ENCODE results near the gene RBMS3. TPM values are rescaled to one million over a fixed set of nuclear protein-coding genes. Genes with fewer than 3 reads are reported as not detected.
"Not testable (repeated sequence)": the region's sequence is repeated elsewhere in the genome, so short reads cannot be mapped to it uniquely, and the experiment has no call there.

The RBMS3 gene
- total RNA-seq, 3 donors from 2014 or later = 48.4 to 117 (median 103) TPM

DNA sequence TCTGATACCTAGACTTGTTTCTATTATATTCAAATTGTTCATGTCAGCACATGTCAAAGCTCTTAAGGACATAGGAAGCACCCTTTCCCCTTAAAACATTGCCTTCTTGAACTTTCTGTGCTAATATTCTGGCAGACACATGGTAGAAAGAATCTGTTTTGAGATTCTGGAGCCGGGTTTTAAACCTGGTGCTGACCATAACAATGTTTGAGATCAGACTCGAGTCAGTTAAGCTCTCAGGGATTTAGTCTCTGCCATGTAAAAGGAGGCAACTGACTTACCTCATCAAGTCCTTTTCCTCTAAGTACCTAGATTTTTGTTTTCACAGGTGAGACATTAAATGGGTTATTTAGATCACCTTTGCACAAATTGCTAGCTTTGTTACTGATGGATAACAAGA is 38.9 kb downstream of the RBMS3 start:
- Histone ChIP-seq H3K4me1 (no peaks in the 10 kb centered on the region), H3K4me3 (peak overlapping the region in 1 of 3 donors; percentile 43), H3K27ac (peak overlapping the region; percentile 28 to 54), H3K9me3 (no peaks in the 10 kb centered on the region), H3K36me3 (no peaks in the 10 kb centered on the region), H3K27me3 (no peaks in the 10 kb centered on the region)
- TF ChIP-seq POLR2A (IDR thresholded peaks at IDR 0.05) = no peak
- no peak for TF ChIP-seq CTCF (IDR thresholded peaks at IDR 0.05)
- intact Hi-C loops (cut with DNase I; ENCODE audit: low total_unique reads) = no loop called here
- DNase-seq (ENCODE audit: low spot score in 2 of 2) = no peak

DNA sequence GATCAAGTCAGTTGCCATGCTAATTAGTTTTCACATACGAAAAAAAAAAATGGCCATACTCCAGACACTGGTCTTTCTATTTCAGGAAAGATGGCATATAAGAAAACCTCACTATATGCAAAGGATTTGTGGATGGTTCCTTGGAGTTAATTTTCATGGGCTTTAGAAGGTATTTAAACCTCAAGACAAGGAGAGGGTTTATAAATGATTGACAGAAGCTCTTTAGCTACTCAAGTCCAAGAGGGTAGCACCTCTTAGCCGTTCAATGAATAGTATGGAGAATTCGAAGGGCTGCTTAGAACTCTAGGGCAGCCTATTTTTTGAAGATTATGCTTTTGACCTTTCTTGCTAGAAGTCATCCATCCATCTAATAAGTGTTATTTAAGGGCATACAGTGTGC is 41.7 kb downstream of the RBMS3 start:
- Histone ChIP-seq H3K36me3 (no peaks in the 10 kb centered on the region), H3K9me3 (no peaks in the 10 kb centered on the region), H3K4me3 (no peak overlapping the region), H3K27me3 (no peaks in the 10 kb centered on the region), H3K27ac (no peak overlapping the region), H3K4me1 (no peaks in the 10 kb centered on the region)
- intact Hi-C loops (cut with DNase I; ENCODE audit: low total_unique reads) = no loop called here
- no peak for TF ChIP-seq POLR2A (IDR thresholded peaks at IDR 0.05)
- TF ChIP-seq CTCF (IDR thresholded peaks at IDR 0.05) = no peak
- no peak for TF ChIP-seq POLR2AphosphoS5 (IDR thresholded peaks at IDR 0.05)
- DNase-seq (ENCODE audit: low spot score in 2 of 2) = no peak

DNA sequence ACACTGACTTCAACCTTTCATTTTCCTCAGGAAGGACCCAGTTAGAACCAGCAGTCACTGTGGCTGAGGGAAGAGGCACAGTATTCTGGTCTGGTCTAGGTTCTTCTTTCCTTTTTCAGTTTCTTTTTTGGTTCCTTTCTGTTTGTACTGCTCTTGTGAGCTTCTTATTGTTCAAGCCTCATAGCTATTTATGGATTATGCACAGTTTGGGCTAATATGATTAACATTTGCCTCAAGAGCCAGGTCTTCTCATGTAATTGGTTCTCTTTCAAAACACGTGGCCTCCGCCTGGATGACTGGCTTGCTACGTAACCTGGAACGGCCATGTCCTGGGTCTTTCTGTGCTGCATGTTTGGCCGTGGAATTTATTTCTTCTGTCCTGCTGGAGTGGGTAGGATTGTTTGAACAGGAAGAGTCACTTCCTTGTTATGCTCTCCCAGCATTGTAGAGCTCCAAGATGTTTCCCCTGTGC is 43.3 kb downstream of the RBMS3 start:
- peak overlapping the region; percentile 7 to 45 (median 24) for H3K4me3 ChIP-seq
- intact Hi-C loops (cut with DNase I; ENCODE audit: low total_unique reads) = no loop called here
- peak overlapping the region; percentile 35 to 74 for H3K27ac ChIP-seq
- no peaks in the 10 kb centered on the region for H3K27me3 ChIP-seq
- TF ChIP-seq POLR2AphosphoS5 (IDR thresholded peaks at IDR 0.05) (peak in 1 of 3 donors; percentile 23), CTCF (IDR thresholded peaks at IDR 0.05) (no peak)
- no peaks in the 10 kb centered on the region for H3K36me3 ChIP-seq
- H3K9me3 ChIP-seq = no peaks in the 10 kb centered on the region
- H3K4me1 ChIP-seq = no peaks in the 10 kb centered on the region
- DNase-seq (ENCODE audit: low spot score in 2 of 2) = no peak

DNA sequence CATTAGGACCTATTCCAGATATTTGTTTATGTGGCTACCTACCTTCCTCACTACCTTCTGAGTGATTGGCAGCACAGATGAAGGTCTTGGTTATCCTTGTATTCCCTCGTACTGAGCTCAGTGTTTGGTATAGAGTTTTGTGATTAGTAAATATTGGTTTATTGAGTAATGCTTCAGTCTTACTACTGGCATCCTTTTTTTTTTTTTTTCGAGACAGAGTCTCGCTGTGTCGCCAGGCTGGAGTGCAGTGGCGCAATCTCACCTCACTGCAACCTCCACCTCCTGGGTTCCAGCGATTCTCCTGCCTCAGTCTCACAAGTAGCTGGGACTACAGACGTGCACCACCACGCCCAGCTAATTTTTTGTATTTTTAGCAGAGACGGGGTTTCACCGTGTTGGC is 45.7 kb downstream of the RBMS3 start:
- H3K4me3 ChIP-seq; H3K27ac ChIP-seq; H3K27me3 ChIP-seq; DNase-seq (ENCODE audit: low spot score in 2 of 2); intact Hi-C loops (cut with DNase I; ENCODE audit: low total_unique reads); H3K4me1 ChIP-seq; H3K36me3 ChIP-seq; H3K9me3 ChIP-seq: not testable (repeated sequence)

DNA sequence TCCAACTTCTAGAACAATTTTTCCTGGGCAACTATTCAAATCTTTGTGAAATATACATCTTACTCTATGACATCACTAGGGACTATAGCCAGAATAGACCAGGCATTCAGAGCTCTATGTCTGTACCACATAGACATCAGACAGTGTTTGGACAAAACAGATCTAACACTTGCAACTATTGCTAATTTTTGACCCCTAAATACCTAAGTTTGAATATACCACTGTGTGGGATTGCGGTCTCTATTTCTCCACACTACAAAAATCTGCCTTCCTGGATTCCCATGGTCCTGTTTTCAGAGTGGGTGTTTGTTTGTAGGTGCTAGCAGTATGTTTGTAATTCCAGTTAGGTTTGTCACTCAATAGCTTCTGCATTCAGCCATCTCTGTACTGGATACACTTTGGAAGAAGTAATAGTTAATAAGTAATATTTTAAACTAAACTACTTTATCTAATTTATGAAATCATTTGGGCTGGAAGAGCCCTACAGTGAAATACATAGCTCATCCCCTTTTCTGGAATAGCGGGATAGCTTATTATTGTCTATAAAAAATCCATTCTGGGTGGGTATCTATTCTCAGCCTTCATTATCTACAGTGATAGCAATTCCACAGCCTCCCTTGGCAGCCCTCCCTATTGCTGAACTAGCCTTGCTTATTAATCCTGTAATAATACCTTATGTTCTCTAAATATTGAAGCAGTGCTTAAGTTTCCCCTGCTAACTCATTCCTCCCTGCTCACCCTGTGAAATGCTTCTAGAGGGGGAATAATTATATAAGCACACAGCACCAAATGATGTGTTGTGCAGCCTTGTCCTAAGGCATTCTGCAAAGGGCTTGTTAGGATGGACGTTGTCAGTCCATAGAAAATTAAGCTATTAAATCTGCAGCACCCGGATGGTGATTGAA is 49.4 kb downstream of the RBMS3 start:
- H3K27me3 ChIP-seq = no peaks in the 10 kb centered on the region
- peak overlapping the region in 1 of 2 donors; percentile 32 for H3K27ac ChIP-seq
- intact Hi-C loops (cut with DNase I; ENCODE audit: low total_unique reads) = no loop called here
- no peak for TF ChIP-seq POLR2AphosphoS5 (IDR thresholded peaks at IDR 0.05)
- no peak for TF ChIP-seq POLR2A (IDR thresholded peaks at IDR 0.05)
- no peak for TF ChIP-seq CTCF (IDR thresholded peaks at IDR 0.05)
- H3K4me3 ChIP-seq = no peak overlapping the region
- DNase-seq (ENCODE audit: low spot score in 2 of 2) = no peak
- no peaks in the 10 kb centered on the region for H3K36me3 ChIP-seq
- H3K9me3 ChIP-seq = no peaks in the 10 kb centered on the region
- peaks cover 0 to 4% of the 10 kb centered on the region in 2 donors for H3K4me1 ChIP-seq
